Measurements from ENCODE around the gene INTS11.
A peak's percentile ranks its signal among the peaks of the same experiment; 100 is the strongest.

The INTS11 gene

GRCh38 chr1:1351511-1352427 is 27.3 kb upstream of the INTS11 start:
- Histone ChIP-seq H3K27ac (peak overlapping the region in 1 of 2 donors; percentile 71), H3K4me3 (peak overlapping the region; percentile 30)
- DNase-seq (ENCODE audit: low spot score): no peak
- TF ChIP-seq CTCF (IDR thresholded peaks at IDR 0.05): no peak

GRCh38 chr1:1349256-1350012 is 25.0 kb upstream of the INTS11 start, which contains the start of gene DVL1:
DVL1 (minus strand) TSS chr1:1349418; CDS start chr1:1349065, 353 bp downstream.
- peak; percentile 25 for TF ChIP-seq CTCF (IDR thresholded peaks at IDR 0.05)
- Histone ChIP-seq H3K4me3 (peak within 1 kb of the TSS; percentile 75), H3K27ac (peak within 1 kb of the TSS; percentile 57 to 86)
- no peak for DNase-seq (ENCODE audit: low spot score)

DNA sequence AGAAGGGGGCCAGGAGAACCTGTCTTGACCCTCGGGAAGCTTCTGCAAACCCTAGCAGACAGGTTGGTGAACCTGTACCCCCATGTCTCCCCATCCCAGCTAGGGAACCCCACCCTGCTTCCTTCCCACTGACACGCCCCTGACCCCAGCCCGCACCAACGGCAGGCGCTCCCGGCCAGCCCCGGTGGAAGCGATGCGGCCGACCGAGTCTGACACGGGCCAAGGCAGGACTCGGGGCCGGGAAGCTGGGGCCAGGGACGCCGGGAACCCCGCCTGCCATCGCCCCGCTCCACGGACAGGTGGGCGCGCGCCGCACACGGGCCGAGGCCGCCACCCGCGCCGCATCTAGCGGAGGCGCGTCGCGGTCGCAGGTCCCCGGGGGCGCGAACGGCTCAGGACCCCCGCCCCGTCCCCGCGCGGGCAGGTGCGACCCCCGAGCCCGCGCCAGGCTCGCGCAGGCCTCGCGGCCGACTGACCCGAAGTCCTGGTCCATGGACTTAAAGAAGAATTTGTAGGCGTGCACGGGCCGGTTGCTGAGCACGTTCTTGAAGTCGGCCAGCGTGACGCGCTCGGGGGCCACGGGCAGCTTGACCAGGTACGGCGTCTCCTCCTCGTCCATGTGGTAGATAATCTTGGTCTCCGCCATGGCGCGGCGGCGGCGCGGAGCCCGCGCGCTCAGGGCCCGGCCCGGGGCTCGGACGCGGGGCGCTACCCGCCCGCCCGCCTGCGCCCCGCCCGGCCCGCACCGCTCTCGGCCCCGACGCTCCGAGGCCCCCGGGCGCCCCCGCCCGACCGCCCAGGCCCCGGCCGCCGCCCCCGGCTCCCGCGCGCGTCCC is 24.2 kb upstream of the INTS11 start:
- no peak for DNase-seq (ENCODE audit: low spot score)
- peak overlapping the region; percentile 40 to 86 for H3K27ac ChIP-seq
- TF ChIP-seq CTCF (IDR thresholded peaks at IDR 0.05): no peak
- peak overlapping the region; percentile 75 for H3K4me3 ChIP-seq

- H3K4me3 ChIP-seq: peak overlapping the region; percentile 75
- no peak for DNase-seq (ENCODE audit: low spot score)
- H3K27ac ChIP-seq: peak overlapping the region; percentile 40 to 86
- no peak for TF ChIP-seq CTCF (IDR thresholded peaks at IDR 0.05)
Measured at GRCh38 chr1:1347663-1348419, 23.4 kb upstream of the INTS11 start.

- no peak overlapping the region for H3K27ac ChIP-seq
- TF ChIP-seq CTCF (IDR thresholded peaks at IDR 0.05): no peak
- peak overlapping the region; percentile 75 for H3K4me3 ChIP-seq
- no peak for DNase-seq (ENCODE audit: low spot score)
Measured at GRCh38 chr1:1347026-1347595, 22.7 kb upstream of the INTS11 start.

- H3K27ac ChIP-seq: peak overlapping the region in 1 of 2 donors; percentile 21
- TF ChIP-seq CTCF (IDR thresholded peaks at IDR 0.05): no peak
- peak overlapping the region; percentile 24 for H3K4me3 ChIP-seq
- no peak for DNase-seq (ENCODE audit: low spot score)
Measured at GRCh38 chr1:1346501-1346890, 22.0 kb upstream of the INTS11 start.
